ENCODE results near the gene PPP1R14D.

Gene PPP1R14D

DNA sequence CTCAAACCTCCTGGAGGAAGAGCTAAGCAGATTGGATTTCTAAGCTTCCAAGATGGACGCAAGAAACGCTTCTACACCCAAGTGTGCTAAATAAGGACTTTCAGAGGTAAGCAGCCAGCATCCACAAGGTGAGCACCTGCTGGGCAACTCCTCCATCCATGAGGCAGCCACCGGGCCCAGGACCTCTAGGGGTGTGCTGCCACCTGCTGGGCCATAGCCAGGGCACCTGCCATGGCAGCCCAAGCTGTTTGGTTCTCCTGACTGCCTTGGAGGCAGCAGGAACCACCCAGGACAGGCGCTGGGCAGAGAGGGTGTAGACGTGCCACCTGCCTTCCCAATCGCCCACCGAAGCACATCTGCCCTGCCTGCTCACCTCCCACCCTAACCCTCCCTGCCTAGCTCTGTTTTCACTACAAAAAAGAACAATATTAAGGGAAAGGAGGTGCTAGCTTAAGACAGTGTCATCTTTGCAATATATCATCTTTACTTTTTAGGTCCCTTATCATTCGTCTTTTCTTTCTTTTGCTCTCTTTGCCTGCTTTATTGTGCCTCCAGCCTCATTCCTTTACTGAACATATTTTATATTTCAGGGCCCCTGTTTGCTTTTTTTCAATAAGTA, 45.8 kb downstream of the PPP1R14D start:
- DNase-seq (ENCODE audit: low read depth): no peak

GRCh38 chr15:40776537-40777141, 51.9 kb downstream of the PPP1R14D start:
- DNase-seq (ENCODE audit: low read depth): no peak

DNA sequence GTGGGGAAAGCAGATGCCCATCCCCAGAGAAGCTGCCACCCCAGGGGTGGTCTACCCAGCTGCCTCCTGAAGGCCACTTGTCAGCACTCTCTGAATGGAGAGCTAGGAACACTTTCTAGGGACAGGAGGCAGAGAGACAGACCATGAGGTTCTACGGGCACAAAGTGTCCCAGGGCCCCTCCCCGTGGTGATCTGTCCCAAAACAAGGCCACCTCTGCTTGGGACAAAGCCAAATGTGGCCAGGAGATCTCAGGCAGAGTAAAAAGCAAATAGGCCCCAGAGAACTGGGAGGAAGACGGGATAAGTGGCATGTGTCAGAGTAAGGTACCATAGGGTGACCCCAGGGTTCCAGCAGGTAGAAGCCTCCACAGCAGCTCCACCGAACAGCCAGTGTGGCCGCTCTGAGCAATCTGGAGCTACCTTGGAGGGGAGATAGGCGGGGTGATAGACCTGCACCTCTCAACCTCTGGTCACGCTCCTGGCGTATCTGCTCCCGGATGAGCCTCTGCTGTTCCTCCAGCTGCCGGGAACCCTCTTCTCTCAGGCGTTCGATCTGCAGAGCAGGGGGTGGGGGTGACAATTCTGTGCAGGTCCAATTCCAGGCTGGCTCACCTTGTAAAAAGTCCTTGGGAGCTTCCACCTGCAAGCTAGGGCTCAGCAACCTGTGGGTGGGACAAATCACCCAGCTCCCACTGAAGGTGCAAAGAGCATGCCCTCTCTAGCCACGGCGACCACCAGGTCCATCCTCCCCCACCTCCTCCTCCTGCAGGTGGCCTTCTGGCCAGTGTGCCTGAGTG, 52.6 kb downstream of the PPP1R14D start:
- DNase-seq (ENCODE audit: low read depth): no peak

GRCh38 chr15:40775007-40775406, 53.5 kb downstream of the PPP1R14D start:
- DNase-seq (ENCODE audit: low read depth): no peak

GRCh38 chr15:40773902-40774301, 54.6 kb downstream of the PPP1R14D start:
- no peak for DNase-seq (ENCODE audit: low read depth)

GRCh38 chr15:40773496-40773895, 55.0 kb downstream of the PPP1R14D start:
- no peak for DNase-seq (ENCODE audit: low read depth)

DNA sequence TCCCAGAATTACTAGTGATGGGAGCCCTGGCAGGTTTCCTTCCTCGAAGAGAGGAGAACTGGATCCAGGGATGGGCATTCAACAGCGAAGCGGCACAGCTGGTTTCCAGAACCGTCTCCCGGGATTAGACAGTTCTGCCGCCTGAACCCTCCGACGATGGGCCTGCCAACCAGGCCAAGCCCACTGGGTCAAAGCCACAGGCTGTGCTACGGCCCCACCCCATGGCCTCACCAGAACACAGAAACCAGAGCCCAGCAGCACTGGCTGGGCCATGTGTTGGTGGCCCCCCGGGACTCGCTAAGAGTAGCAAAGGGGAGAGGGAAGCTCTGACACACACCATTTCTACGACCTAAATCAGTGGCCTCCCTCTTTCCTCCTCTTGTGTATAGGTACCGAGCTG, 56.5 kb downstream of the PPP1R14D start:
- DNase-seq (ENCODE audit: low read depth): no peak

DNA sequence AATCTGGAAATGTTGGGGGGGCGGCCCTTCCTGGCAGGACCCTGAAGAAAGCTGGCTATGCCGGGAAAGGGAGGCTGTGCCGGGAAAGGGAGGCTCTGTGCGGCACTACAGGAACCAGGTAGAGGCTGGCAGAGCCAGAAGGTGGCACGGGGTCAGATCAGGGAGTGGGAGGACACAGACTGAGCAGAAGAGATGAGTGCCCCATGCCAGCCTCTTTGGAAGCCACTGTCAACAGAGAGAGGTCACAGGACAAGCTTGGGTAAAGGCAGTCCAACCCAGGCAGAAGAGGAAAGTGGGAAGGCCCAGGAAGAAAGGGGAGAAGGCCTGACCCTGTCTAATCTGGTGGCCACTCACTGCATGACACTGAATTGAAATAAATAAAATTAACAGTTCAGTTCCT, 57.3 kb downstream of the PPP1R14D start:
- DNase-seq (ENCODE audit: low read depth): no peak

DNA sequence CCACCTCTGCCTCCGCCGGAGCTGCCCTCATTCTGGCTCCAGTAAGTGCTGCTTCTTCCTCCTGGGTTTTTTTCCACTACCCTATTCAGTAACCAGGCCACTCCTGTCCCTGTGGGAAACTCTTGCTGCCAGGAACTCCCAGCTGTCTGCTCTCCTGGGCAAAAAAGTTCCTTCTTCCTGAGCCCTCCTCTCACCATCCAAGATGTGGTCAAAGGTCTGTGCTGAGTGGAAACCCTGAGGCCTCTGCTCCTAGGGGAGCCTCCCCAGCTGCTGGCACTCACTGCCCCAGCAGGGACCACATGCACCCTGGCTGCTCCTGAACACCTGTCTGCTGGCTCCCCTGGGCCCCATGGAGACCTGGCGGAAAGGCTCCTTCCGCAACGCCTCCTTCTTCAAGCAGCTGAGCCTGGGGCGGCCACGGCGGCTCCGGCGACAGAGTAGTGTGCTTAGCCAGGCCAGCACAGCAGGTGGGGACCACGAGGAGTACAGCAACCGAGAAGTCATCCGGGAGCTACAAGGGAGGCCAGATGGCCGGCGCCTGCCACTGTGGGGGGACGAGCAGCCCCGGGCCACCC, 58.3 kb downstream of the PPP1R14D start:
- DNase-seq (ENCODE audit: low read depth): no peak

GRCh38 chr15:40769274-40770146, 59.0 kb downstream of the PPP1R14D start, which contains the start of gene C15orf62:
Gene C15orf62, plus strand, starts transcription at chr15:40769980. Its CDS starts 516 bp downstream, at chr15:40770496.
- DNase-seq (ENCODE audit: low read depth): no peak

- no peak for DNase-seq (ENCODE audit: low read depth)
Observed at GRCh38 chr15:40768521-40769273, 59.8 kb downstream of the PPP1R14D start.

- DNase-seq (ENCODE audit: low read depth): no peak
Observed at GRCh38 chr15:40767838-40768500, 60.5 kb downstream of the PPP1R14D start.

DNA sequence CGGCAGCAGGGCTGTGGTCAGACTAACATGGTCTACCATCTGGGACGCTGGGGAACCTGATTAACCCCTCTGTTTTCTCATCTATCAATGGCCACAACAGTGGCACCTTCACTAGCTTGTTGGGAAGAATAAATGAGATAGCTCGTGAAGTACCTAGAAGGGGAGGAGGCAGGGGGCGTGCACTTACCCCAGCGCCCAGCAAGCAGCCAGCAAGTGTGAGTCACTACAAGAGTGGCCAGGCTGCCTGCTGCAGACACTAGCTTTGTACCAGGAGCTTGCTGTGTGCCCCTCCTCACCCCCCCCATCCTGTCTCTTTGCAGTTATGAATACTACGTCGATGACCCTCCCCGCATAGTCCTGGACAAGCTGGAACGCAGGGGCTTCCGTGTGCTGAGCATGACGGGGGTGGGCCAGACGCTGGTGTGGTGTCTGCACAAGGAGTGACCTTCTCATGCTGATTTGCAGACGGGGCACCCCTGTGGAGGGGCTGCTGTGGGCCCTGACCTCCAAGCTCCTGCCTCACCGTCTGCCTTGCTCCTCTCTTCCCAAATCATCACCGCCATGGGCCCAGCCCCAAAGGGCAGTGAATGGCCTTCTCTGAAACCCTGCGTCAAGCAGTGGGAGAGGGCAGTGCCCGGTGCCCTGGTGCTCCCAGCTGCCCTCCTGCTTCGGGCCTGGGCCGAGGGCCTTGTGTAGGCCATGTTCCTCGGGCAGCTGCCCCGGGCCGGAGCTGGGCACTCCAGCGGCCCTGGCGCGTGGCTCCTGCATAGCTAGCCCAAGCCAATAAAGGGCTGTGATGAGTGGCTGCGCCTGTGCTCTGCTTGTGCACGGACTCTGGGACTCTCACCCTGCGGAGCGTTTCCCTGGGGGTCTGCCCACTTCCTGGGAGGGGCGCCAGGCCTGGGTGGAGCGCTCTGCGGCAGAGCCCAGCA, 61.3 kb downstream of the PPP1R14D start:
- no peak for DNase-seq (ENCODE audit: low read depth)

DNA sequence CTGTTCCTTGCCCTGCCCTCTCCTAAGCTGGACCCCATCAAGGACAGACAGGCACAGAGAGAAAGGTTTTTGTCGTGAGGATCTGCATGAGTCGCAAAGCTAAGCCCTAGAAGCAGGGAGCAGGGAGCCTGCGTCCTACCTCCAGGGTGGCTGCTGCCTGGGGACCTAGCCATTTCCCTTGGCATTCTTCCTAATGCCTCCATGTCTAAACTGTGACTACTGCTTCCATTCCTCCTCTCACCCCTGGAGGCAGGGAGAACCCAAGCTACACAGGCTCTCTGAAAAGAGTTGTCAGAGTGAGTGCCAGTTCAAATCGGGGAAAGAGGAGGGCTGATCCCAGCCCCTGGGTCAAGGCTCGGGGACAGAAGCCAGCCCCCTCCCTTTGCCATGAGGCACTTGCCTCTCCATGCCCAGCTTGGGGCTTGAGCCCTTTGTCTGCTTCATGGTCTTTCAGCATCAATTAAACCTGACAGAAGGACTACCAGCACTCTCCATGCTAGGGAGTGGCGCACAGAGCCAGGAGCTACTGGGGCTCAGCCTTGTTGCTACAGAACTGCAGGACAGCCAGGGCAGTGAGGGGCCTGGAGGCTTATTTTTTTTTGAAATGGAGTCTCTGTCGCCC, 62.2 kb downstream of the PPP1R14D start:
- no peak for DNase-seq (ENCODE audit: low read depth)
